ENCODE measurements around the gene PODN.

The PODN gene

GRCh38 chr1:53111073-53111556 is 49.1 kb downstream of the PODN start:
- TF ChIP-seq SNAI2 (CRISPR knock-in tag; IDR thresholded peaks at IDR 0.05) (no peak), ZC3H10 (CRISPR knock-in tag; IDR thresholded peaks at IDR 0.05) (no peak), ZNF8 (CRISPR knock-in tag; IDR thresholded peaks at IDR 0.05) (no peak), GLIS3 (CRISPR knock-in tag; IDR thresholded peaks at IDR 0.05) (no peak), PPARA (CRISPR knock-in tag; IDR thresholded peaks at IDR 0.05; ENCODE audit: borderline replicate concordance) (no peak), CSRNP3 (CRISPR knock-in tag; IDR thresholded peaks at IDR 0.05) (no peak), CSDC2 (CRISPR knock-in tag; IDR thresholded peaks at IDR 0.05) (no peak), POU6F1 (CRISPR knock-in tag; IDR thresholded peaks at IDR 0.05; ENCODE audit: borderline replicate concordance, low read depth) (no peak), ZNF70 (CRISPR knock-in tag; IDR thresholded peaks at IDR 0.05) (no peak), CREB5 (CRISPR knock-in tag; IDR thresholded peaks at IDR 0.05; ENCODE audit: low read depth) (no peak), ZFP3 (CRISPR knock-in tag; IDR thresholded peaks at IDR 0.05) (no peak), ARNTL (CRISPR knock-in tag; IDR thresholded peaks at IDR 0.05; ENCODE audit: borderline replicate concordance, low read depth) (no peak), TSHZ2 (CRISPR knock-in tag; IDR thresholded peaks at IDR 0.05) (no peak), ISL1 (CRISPR knock-in tag; IDR thresholded peaks at IDR 0.05) (no peak), BACH2 (CRISPR knock-in tag; IDR thresholded peaks at IDR 0.05; ENCODE audit: borderline replicate concordance) (no peak)
- ATAC-seq, result no peak

- ATAC-seq, result no peak
- TF ChIP-seq ZNF565 (CRISPR knock-in tag; conservative IDR thresholded peaks at IDR 0.05; ENCODE audit: low read depth) (no peak), SNAI2 (CRISPR knock-in tag; IDR thresholded peaks at IDR 0.05) (no peak), OSR1 (CRISPR knock-in tag; IDR thresholded peaks at IDR 0.05) (no peak), PPARA (CRISPR knock-in tag; IDR thresholded peaks at IDR 0.05; ENCODE audit: borderline replicate concordance) (no peak), PATZ1 (CRISPR knock-in tag; IDR thresholded peaks at IDR 0.05; ENCODE audit: borderline replicate concordance) (no peak), ZC3H10 (CRISPR knock-in tag; IDR thresholded peaks at IDR 0.05) (no peak), ZNF70 (CRISPR knock-in tag; IDR thresholded peaks at IDR 0.05) (no peak), ZFP3 (CRISPR knock-in tag; IDR thresholded peaks at IDR 0.05) (no peak), ZNF8 (CRISPR knock-in tag; IDR thresholded peaks at IDR 0.05) (no peak), ISL1 (CRISPR knock-in tag; IDR thresholded peaks at IDR 0.05) (no peak), ARNTL (CRISPR knock-in tag; IDR thresholded peaks at IDR 0.05; ENCODE audit: borderline replicate concordance, low read depth) (no peak), BACH2 (CRISPR knock-in tag; IDR thresholded peaks at IDR 0.05; ENCODE audit: borderline replicate concordance) (no peak), GLIS3 (CRISPR knock-in tag; IDR thresholded peaks at IDR 0.05) (no peak), TSHZ2 (CRISPR knock-in tag; IDR thresholded peaks at IDR 0.05) (no peak), ZFP30 (CRISPR knock-in tag; IDR thresholded peaks at IDR 0.05) (no peak), CREB5 (CRISPR knock-in tag; IDR thresholded peaks at IDR 0.05; ENCODE audit: low read depth) (no peak), CSDC2 (CRISPR knock-in tag; IDR thresholded peaks at IDR 0.05) (no peak), TCF4 (CRISPR knock-in tag; IDR thresholded peaks at IDR 0.05; ENCODE audit: borderline replicate concordance) (no peak), CSRNP3 (CRISPR knock-in tag; IDR thresholded peaks at IDR 0.05) (no peak), POU6F1 (CRISPR knock-in tag; IDR thresholded peaks at IDR 0.05; ENCODE audit: borderline replicate concordance, low read depth) (no peak)
Measured at GRCh38 chr1:53111693-53112092, 49.7 kb downstream of the PODN start.

Measured in SK-N-SH treated with all-trans-retinoic acid at 6 μM for 48 hours (cell line).